Thymus (tissue), 11 donors: ENCODE data around the gene PANX3. TPM values are rescaled to one million over a fixed set of nuclear protein-coding genes. Genes with fewer than 3 reads are reported as not detected.

Experiments used
- DNase-seq, 9 donors: peaks; one replicate each; pipeline ENCODE4 v3.0.0-alpha.2; 2013; ENCODE audit warnings: low spot score in 9 of 9, low read depth in 6 of 9, missing footprints in 1 of 9
- H3K27ac ChIP-seq, 2 donors: one replicate each; pipeline ENCODE4 v1.5.1; 2013; ENCODE audit warnings: control low read depth in 1 of 2, low read depth in 1 of 2, low read length in 1 of 2, mild to moderate bottlenecking in 1 of 2, moderate library complexity in 1 of 2
- H3K27me3 ChIP-seq, 2 donors: one replicate each; pipeline ENCODE4 v1.5.1; 2013; ENCODE audit warnings: low read length in 1 of 2; ENCODE audit not compliant: control insufficient read depth in 2 of 2, insufficient read depth in 1 of 2
- H3K36me3 ChIP-seq, 2 donors: one replicate each; pipeline ENCODE4 v1.5.1; 2013; ENCODE audit warnings: low read length in 1 of 2, mild to moderate bottlenecking in 1 of 2, moderate library complexity in 1 of 2; ENCODE audit not compliant: control insufficient read depth in 2 of 2, insufficient read depth in 2 of 2
- H3K4me1 ChIP-seq, 2 donors: one replicate each; pipeline ENCODE4 v1.5.1; 2013; ENCODE audit warnings: low read length in 2 of 2; ENCODE audit not compliant: control insufficient read depth in 2 of 2, insufficient read depth in 2 of 2
- H3K4me3 ChIP-seq, 2 donors: one replicate each; pipeline ENCODE4 v1.5.1; 2013; ENCODE audit warnings: low read length in 2 of 2, control low read depth in 1 of 2, mild to moderate bottlenecking in 1 of 2
- H3K9me3 ChIP-seq, 2 donors: one replicate each; pipeline ENCODE4 v1.5.1; 2013; ENCODE audit warnings: low read length in 1 of 2, mild to moderate bottlenecking in 1 of 2; ENCODE audit not compliant: control insufficient read depth in 2 of 2, insufficient read depth in 1 of 2
- WGBS: extraction: QIAGEN DNeasy Blood & Tissue Kit; methylation state at CpG from one replicate; pipeline ENCODE4 v1.1.7; 2013; 5-methylcytosine and 5-hydroxymethylcytosine counted together
- polyA plus RNA-seq: library from polyadenylated mRNA; stranded (reverse); fragments of 200-250 nt; gene quantifications from one replicate; pipeline ENCODE4 v1.2.3, GENCODE V29; 2013
- total RNA-seq: library from RNA; stranded (reverse); fragments of 120-200 nt; gene quantifications from one replicate; pipeline ENCODE4 v1.2.4, GENCODE V29; 2013
- donor health status: healthy.

The PANX3 gene
- total and polyA plus RNA-seq, 2 donors, result 0.02 TPM; not detected in 1

DNA sequence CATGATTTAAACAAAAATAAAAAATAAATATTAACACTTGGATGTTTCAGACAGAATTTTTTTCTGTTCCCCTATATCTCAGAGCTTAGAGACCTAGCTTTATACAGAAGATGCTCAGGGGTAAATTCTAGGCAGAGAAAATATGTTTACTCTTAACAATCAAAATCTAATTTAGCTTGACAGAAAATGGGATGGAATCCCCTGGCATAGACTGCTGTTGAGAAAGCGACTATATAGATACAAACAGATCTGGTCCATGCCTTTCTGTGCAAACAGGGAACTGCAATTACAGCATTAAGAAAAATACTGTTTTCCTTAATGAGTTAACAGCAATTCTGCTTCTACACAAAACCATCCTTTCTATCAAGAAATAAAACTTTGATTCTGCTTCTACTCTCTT is 47.8 kb downstream of the PANX3 start:
- Histone ChIP-seq H3K27me3 (no peaks in the 10 kb centered on the region), H3K9me3 (no peaks in the 10 kb centered on the region), H3K36me3 (no peaks in the 10 kb centered on the region), H3K4me1 (no peaks in the 10 kb centered on the region), H3K4me3 (no peak overlapping the region), H3K27ac (no peak overlapping the region)
- DNase-seq, result no peak
- 97% methylated on average over 1 of the region's 1 CpG for whole genome bisulfite sequencing

DNA sequence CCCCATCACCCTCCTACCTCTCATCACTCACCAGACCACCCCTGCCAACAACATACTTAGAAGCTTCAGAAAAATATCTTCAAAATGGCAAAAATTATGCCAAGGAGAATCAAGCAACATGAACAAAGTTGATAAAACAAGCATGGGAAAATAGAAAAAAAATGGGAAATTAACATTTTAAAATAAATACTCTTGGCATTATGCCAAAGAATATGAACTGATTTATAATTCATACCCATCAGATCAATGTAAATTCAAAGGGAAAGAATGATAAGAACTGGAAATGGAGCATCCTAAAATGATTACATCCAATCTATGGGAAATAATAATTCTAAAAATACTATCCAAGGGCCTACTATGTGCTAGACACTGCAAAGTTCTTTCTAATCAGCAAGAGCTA is 50.3 kb downstream of the PANX3 start:
- Histone ChIP-seq H3K4me1 (no peaks in the 10 kb centered on the region), H3K27me3 (no peaks in the 10 kb centered on the region), H3K4me3 (no peak overlapping the region), H3K36me3 (no peaks in the 10 kb centered on the region), H3K9me3 (no peaks in the 10 kb centered on the region), H3K27ac (no peak overlapping the region)
- no peak for DNase-seq

DNA sequence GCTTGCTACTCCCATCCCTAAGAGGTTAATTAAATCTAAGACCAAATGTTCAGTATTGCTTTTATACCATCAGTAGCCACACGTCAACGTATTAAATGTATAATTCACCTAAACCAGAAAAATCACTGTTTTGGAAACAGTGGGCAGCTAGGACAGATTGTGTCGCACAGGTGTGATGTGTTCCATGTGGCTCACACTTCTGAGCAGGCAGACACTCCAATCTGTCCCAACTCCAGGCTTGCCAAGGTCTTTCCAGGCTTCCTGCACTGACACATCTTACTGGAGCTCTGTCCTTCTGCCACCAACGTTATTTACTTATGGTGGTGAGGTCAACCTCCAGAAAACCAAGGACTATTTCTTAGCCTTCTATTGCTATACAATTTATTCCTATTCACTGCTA is 50.9 kb downstream of the PANX3 start:
- no peaks in the 10 kb centered on the region for H3K4me1 ChIP-seq
- 96% methylated on average over 4 of the region's 4 CpGs for WGBS
- no peaks in the 10 kb centered on the region for H3K27me3 ChIP-seq
- no peak for DNase-seq
- no peaks in the 10 kb centered on the region for H3K9me3 ChIP-seq
- no peak overlapping the region for H3K27ac ChIP-seq
- H3K4me3 ChIP-seq, result no peak overlapping the region
- no peaks in the 10 kb centered on the region for H3K36me3 ChIP-seq

DNA sequence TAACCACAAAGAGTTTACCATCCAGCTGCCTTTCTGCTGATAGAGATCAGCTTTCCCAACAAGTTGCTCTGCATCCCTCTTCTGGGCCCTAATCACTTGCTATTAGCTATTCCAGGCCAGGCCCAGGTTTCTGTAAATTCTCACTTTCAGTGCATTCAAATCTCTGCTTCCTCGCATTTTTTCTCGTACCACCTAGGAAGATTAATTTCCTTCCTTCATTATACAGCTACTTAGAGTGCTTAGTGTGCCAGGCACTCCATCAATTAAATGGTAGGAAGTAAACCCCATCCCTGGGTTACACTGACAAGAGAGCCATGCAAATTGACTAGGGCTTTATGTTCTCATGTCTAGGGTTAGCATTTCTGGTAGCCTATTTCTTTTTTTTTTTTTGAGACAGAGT is 52.6 kb downstream of the PANX3 start:
- 96% methylated on average over 2 of the region's 2 CpGs for WGBS
- Histone ChIP-seq H3K27ac (no peak overlapping the region), H3K4me1 (no peaks in the 10 kb centered on the region), H3K36me3 (no peaks in the 10 kb centered on the region), H3K9me3 (no peaks in the 10 kb centered on the region), H3K27me3 (no peaks in the 10 kb centered on the region), H3K4me3 (no peak overlapping the region)
- no peak for DNase-seq

DNA sequence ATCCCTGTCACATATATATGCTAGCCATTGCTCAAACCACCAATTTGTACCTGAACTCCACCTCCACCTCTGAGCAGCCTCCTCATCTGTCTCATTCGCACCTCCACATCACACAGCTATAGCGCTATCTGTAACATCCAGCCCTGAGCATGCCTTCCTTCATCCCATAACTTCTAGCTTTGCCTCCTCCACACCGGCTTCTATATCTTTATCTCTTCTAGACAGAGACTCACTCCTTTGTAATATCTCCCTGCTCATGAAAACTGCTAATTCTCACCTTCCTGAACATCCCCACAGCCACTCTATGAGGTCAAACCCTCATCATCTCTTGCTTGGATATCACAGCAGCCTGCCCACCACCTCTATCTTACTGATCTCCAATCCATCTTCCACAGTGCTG is 56.4 kb downstream of the PANX3 start:
- Histone ChIP-seq H3K4me3 (no peak overlapping the region), H3K27me3 (no peaks in the 10 kb centered on the region), H3K27ac (no peak overlapping the region), H3K36me3 (no peaks in the 10 kb centered on the region), H3K9me3 (no peaks in the 10 kb centered on the region), H3K4me1 (peaks cover 7 to 13% of the 10 kb centered on the region in 2 donors)
- 97% methylated on average over 3 of the region's 3 CpGs for WGBS
- no peak for DNase-seq

DNA sequence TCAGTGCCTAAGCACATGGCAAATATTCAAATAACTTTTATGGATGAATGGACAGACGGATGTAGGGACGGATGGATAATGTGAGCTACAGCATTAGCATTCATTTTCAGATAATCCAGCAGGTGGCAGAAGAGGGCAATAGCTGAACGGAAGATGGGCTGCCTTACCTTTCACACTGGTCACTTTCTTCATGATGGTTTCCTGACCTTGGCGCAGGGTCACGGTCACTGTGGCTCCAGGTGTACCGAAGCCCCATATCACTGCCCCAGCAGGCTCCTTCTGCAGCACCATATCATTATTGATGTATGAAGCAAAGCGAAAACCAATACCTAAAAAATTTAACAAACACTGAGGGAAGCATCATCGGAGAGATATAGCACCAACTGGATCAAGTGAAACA is 58.0 kb downstream of the PANX3 start:
- Histone ChIP-seq H3K4me1 (peaks cover 15 to 23% of the 10 kb centered on the region in 2 donors), H3K36me3 (no peaks in the 10 kb centered on the region), H3K27ac (no peak overlapping the region), H3K9me3 (no peaks in the 10 kb centered on the region), H3K27me3 (no peaks in the 10 kb centered on the region), H3K4me3 (no peak overlapping the region)
- DNase-seq, result peak in 5 of 9 donors; percentile 26 to 58 (median 45)
- WGBS, result 39% methylated on average over 8 of the region's 8 CpGs

Other genes starting within 250 kb of the PANX3 start
- gene OR8B2, start 226.9 kb upstream of the PANX3 start, total RNA-seq, result not detected
- 0.11 TPM for gene OR8B2, start 226.9 kb upstream of the PANX3 start, polyA plus RNA-seq
- gene OR8B3, start 212.4 kb upstream of the PANX3 start, total RNA-seq, result not detected
- gene OR8B3, start 212.4 kb upstream of the PANX3 start, polyA plus RNA-seq, result not detected
- gene OR8B4, start 186.6 kb upstream of the PANX3 start, total RNA-seq, result not detected
- gene OR8B4, start 186.6 kb upstream of the PANX3 start, polyA plus RNA-seq, result not detected
- not detected for gene OR8B8, start 165.7 kb upstream of the PANX3 start, total RNA-seq
- gene OR8B8, start 165.7 kb upstream of the PANX3 start, polyA plus RNA-seq, result under 0.01 TPM
- gene OR8B12, start 67.8 kb upstream of the PANX3 start, total RNA-seq, result not detected
- not detected for gene OR8B12, start 67.8 kb upstream of the PANX3 start, polyA plus RNA-seq
- not detected for gene OR8A1, start 41.4 kb upstream of the PANX3 start, total RNA-seq
- under 0.01 TPM for gene OR8A1, start 41.4 kb upstream of the PANX3 start, polyA plus RNA-seq
- gene TBRG1, start 11.4 kb downstream of the PANX3 start, total RNA-seq, result 15.6 TPM
- 49.1 TPM for gene TBRG1, start 11.4 kb downstream of the PANX3 start, polyA plus RNA-seq
- gene SIAE, start 62.3 kb downstream of the PANX3 start, total RNA-seq, result 4.6 TPM
- gene SIAE, start 62.3 kb downstream of the PANX3 start, polyA plus RNA-seq, result 13.4 TPM
- gene SPA17, start 62.5 kb downstream of the PANX3 start, total RNA-seq, result 11.3 TPM
- 11.4 TPM for gene SPA17, start 62.5 kb downstream of the PANX3 start, polyA plus RNA-seq
- 0.52 TPM for gene NRGN, start 128.5 kb downstream of the PANX3 start, total RNA-seq
- 4.5 TPM for gene NRGN, start 128.5 kb downstream of the PANX3 start, polyA plus RNA-seq
- 0.14 TPM for gene VSIG2, start 140.8 kb downstream of the PANX3 start, total RNA-seq
- 0.80 TPM for gene VSIG2, start 140.8 kb downstream of the PANX3 start, polyA plus RNA-seq
- 3.6 TPM for gene ESAM, start 150.9 kb downstream of the PANX3 start, total RNA-seq
- gene ESAM, start 150.9 kb downstream of the PANX3 start, polyA plus RNA-seq, result 21.7 TPM
- gene MSANTD2, start 189.0 kb downstream of the PANX3 start, total RNA-seq, result 7.7 TPM
- gene MSANTD2, start 189.0 kb downstream of the PANX3 start, polyA plus RNA-seq, result 22.2 TPM